Gastrocnemius medialis (tissue), 4 donors: ENCODE measurements around the gene HACL1.

Source experiments
- POLR2A ChIP-seq, 2 donors: fragments of 450-650 bp; IDR thresholded peaks; one replicate each; pipeline ENCODE4 v1.6.1; 2017; ENCODE audit warnings: antibody characterized with exemption in 2 of 2, mild to moderate bottlenecking in 2 of 2, moderate library complexity in 2 of 2
- TF ChIP-seq, protein P1 (sequence below), 5 experiments: fragments of 450-650 bp in 3 of 5; fragments of 200-600 bp in 2 of 5; sonication (generic) in 2 of 5; IDR thresholded peaks in 4 of 5; conservative IDR thresholded peaks in 1 of 5; 1 replicate in 4 of 5; 2 replicates in 1 of 5; pipeline ENCODE4 v1.5.1; 2016 to 2019; ENCODE audit warnings: antibody characterized with exemption in 5 of 5, mild to moderate bottlenecking in 3 of 5, moderate library complexity in 3 of 5

DNA sequence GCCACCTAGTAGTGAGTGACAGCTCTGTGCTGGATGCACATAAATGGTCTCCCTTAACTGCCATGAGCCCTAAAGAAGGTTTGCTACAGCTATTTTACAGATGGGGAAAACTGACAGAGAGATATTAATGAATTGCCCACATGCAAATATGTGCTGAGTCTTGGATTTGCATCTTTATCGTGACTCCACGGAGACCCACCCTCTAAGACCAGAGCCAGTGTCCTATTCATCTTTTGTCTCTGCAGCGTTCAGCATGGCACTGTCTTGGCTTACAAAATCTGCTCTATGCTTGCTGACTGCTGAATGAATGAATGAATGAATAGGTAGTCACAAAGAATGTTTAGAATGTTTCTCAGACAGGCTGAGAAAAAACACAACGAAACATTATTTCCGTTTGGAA, 48.5 kb upstream of the HACL1 start:
- TF ChIP-seq, protein P1, sequence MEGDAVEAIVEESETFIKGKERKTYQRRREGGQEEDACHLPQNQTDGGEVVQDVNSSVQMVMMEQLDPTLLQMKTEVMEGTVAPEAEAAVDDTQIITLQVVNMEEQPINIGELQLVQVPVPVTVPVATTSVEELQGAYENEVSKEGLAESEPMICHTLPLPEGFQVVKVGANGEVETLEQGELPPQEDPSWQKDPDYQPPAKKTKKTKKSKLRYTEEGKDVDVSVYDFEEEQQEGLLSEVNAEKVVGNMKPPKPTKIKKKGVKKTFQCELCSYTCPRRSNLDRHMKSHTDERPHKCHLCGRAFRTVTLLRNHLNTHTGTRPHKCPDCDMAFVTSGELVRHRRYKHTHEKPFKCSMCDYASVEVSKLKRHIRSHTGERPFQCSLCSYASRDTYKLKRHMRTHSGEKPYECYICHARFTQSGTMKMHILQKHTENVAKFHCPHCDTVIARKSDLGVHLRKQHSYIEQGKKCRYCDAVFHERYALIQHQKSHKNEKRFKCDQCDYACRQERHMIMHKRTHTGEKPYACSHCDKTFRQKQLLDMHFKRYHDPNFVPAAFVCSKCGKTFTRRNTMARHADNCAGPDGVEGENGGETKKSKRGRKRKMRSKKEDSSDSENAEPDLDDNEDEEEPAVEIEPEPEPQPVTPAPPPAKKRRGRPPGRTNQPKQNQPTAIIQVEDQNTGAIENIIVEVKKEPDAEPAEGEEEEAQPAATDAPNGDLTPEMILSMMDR (IDR thresholded peaks at IDR 0.05 in 4 of 5, conservative IDR thresholded peaks at IDR 0.05 in 1 of 5): no peak
- TF ChIP-seq POLR2A (IDR thresholded peaks at IDR 0.05): no peak
